B cell (primary cell): ENCODE results near the gene DNAJC16. TPM values are rescaled to one million over a fixed set of nuclear protein-coding genes. Genes with fewer than 3 reads are reported as not detected.

Source experiments
- ATAC-seq: fragments of 200-7000 bp; cut with Tn5 transposase; one replicate; pipeline ENCODE4 v1.10.0; 2021; ENCODE audit warnings: low read depth, mild to moderate bottlenecking, moderate number of reproducible peaks, moderate library complexity
- CTCF ChIA-PET: fragments of 350-600 bp; sonication (Branson Sonifier 250); formaldehyde crosslinking; loops from one replicate; lab custom pipeline; 2021; ENCODE audit warnings: antibody characterized with exemption, inconsistent platforms; lab: Charles Lee
- POLR2A ChIA-PET: fragments of 350-600 bp; sonication (Branson Sonifier 250); formaldehyde crosslinking; loops from one replicate; lab custom pipeline; 2021; ENCODE audit warnings: antibody characterized with exemption; lab: Charles Lee
- DNase-seq: peaks from one replicate; pipeline ENCODE4 v3.0.0; 2013
- H2AFZ ChIP-seq: 2 replicates; pipeline ENCODE4 v1.6.1; 2012; ENCODE audit warnings: mild to moderate bottlenecking, low read depth, low read length; ENCODE audit not compliant: insufficient read depth, poor library complexity, severe bottlenecking
- H3K27ac ChIP-seq, 2 donors: 1 replicate in 1 of 2; 2 replicates in 1 of 2; pipeline ENCODE4 v1.5.1; 2012 to 2013; ENCODE audit warnings: low read length in 2 of 2, mild to moderate bottlenecking in 2 of 2, moderate library complexity in 1 of 2
- H3K27me3 ChIP-seq, 4 experiments: fragments of 200-600 bp in 1 of 4; sonication (generic) in 1 of 4; replicated peaks in 1 of 4; 1 replicate in 2 of 4; 2 replicates in 2 of 4; pipeline versions ENCODE4 v1.6.1 to v1.7.0; 2013 to 2016; ENCODE audit warnings: low read length in 3 of 4, mild to moderate bottlenecking in 2 of 4, mixed read lengths in 1 of 4, moderate library complexity in 1 of 4; ENCODE audit not compliant: insufficient read depth in 4 of 4, control insufficient read depth in 3 of 4; ENCODE audit errors: control extremely low read depth in 1 of 4
- H3K36me3 ChIP-seq, 2 experiments: replicated peaks in 1 of 2; 1 replicate in 1 of 2; 2 replicates in 1 of 2; pipeline versions ENCODE4 v1.6.1 to v1.7.1; 2013; ENCODE audit warnings: low read length in 1 of 2; ENCODE audit not compliant: insufficient read depth in 2 of 2, control insufficient read depth in 1 of 2; ENCODE audit errors: control extremely low read depth in 1 of 2, extremely low read depth in 1 of 2
- H3K4me1 ChIP-seq, 2 donors: fragments of 200-600 bp in 1 of 2; sonication (generic) in 1 of 2; 1 replicate in 1 of 2; 2 replicates in 1 of 2; pipeline versions ENCODE4 v1.5.1 to v1.6.1; 2013 to 2017; ENCODE audit warnings: low read length in 2 of 2; ENCODE audit not compliant: control insufficient read depth in 2 of 2, insufficient read depth in 2 of 2
- H3K4me2 ChIP-seq: replicated peaks from 2 replicates; pipeline ENCODE3; 2012; ENCODE audit warnings: mild to moderate bottlenecking, low read depth, low read length; ENCODE audit not compliant: poor library complexity, severe bottlenecking
- H3K4me3 ChIP-seq, 5 experiments: fragments of 200-600 bp in 1 of 5; sonication (generic) in 1 of 5; 1 replicate in 3 of 5; 2 replicates in 2 of 5; pipeline versions ENCODE4 v1.5.1 to v1.7.0; 2011 to 2016; ENCODE audit warnings: low read length in 4 of 5, mild to moderate bottlenecking in 4 of 5, low read depth in 2 of 5, control low read depth in 1 of 5, moderate library complexity in 1 of 5; ENCODE audit not compliant: insufficient read depth in 1 of 5; ENCODE audit errors: control extremely low read depth in 1 of 5, extremely low read depth in 1 of 5
- H3K79me2 ChIP-seq: fragments of 200-600 bp; sonication (generic); one replicate; pipeline ENCODE4 v1.6.0; 2016; ENCODE audit warnings: low read length; ENCODE audit not compliant: control insufficient read depth, insufficient read depth
- H3K9ac ChIP-seq: fragments of 200-600 bp; sonication (generic); 2 replicates; pipeline ENCODE4 v1.6.1; 2017; ENCODE audit warnings: mild to moderate bottlenecking, low read length, moderate library complexity
- H3K9me3 ChIP-seq, 3 donors: one replicate each; pipeline versions ENCODE4 v1.6.1 to v1.7.1; 2013; ENCODE audit warnings: low read length in 2 of 3; ENCODE audit not compliant: control insufficient read depth in 2 of 3, insufficient read depth in 1 of 3; ENCODE audit errors: control extremely low read depth in 1 of 3
- H4K20me1 ChIP-seq: 2 replicates; pipeline ENCODE4 v1.6.0; 2012; ENCODE audit warnings: mild to moderate bottlenecking, low read length; ENCODE audit not compliant: insufficient read depth, control insufficient read depth, poor library complexity, severe bottlenecking
- H3K27ac Mint-ChIP-seq: one replicate; pipeline ENCODE4 v1.8.0; 2021; ENCODE audit warnings: mixed read lengths
- H3K27me3 Mint-ChIP-seq: one replicate; pipeline ENCODE4 v1.8.0; 2021; ENCODE audit warnings: mixed read lengths
- H3K4me1 Mint-ChIP-seq: one replicate; pipeline ENCODE4 v1.8.0; 2021; ENCODE audit warnings: mixed read lengths
- H3K4me3 Mint-ChIP-seq: one replicate; pipeline ENCODE4 v1.8.0; 2021; ENCODE audit warnings: mixed read lengths
- H3K9me3 Mint-ChIP-seq: one replicate; pipeline ENCODE4 v1.8.0; 2022; ENCODE audit warnings: mixed read lengths; ENCODE audit not compliant: insufficient read depth
- CTCF ChIP-seq: fragments of 200-600 bp; IDR thresholded peaks from one replicate; pipeline ENCODE4 v1.8.0; 2022; ENCODE audit warnings: antibody characterized with exemption, mild to moderate bottlenecking
- EZH2 ChIP-seq: IDR thresholded peaks from 2 replicates; pipeline ENCODE4 v1.6.1; 2012; ENCODE audit warnings: borderline replicate concordance, low read depth, mild to moderate bottlenecking, moderate library complexity, low read length; ENCODE audit not compliant: insufficient read depth, poor library complexity, severe bottlenecking
- WGBS: methylation state at CpG from one replicate; pipeline ENCODE4 v1.1.5; 2013; ENCODE audit warnings: missing lambda C conversion rate; ENCODE audit not compliant: insufficient coverage; 5-methylcytosine and 5-hydroxymethylcytosine counted together
- intact Hi-C: fragments of 100-400 bp; cut with micrococcal nuclease; formaldehyde crosslinking; loops from one replicate; pipeline ENCODE4 v1.10.0; 2022
- polyA plus RNA-seq: library from polyadenylated mRNA; depleted of rRNA; stranded (reverse); fragments of >200 nt; gene quantifications from 2 replicates; pipeline ENCODE4 v1.2.3, GENCODE V29; 2012
- total RNA-seq, 2 donors: library from RNA; stranded (reverse); fragments of 120-200 nt in 1 of 2; gene quantifications; 1 replicate in 1 of 2; 2 replicates in 1 of 2; pipeline versions ENCODE4 v1.2.3 to v1.2.4, GENCODE V29; 2013 to 2022

The DNAJC16 gene
- total and polyA plus RNA-seq, 2 donors (not counting 1 experiment from before 2014, with no cell fraction given): 16.9 to 47.1 TPM

GRCh38 chr1:15524283-15525049 is 2.2 kb upstream of the DNAJC16 start:
- Histone ChIP-seq H4K20me1 (peaks cover 6% of the 10 kb centered on the region), H3K36me3 (no peaks in the 10 kb centered on the region), H2AFZ (peak overlapping the region; percentile 85), H3K4me3 (peak overlapping the region in 4 of 5 experiments; percentile 72 to 91 (median 74)), H3K9me3 (no peaks in the 10 kb centered on the region), H3K79me2 (peaks cover 62% of the 10 kb centered on the region), H3K27ac (peak overlapping the region; percentile 99), H3K4me1 (peaks cover 28 to 34% of the 10 kb centered on the region in 2 donors), H3K9ac (peak overlapping the region; percentile 79), H3K4me2 (peak overlapping the region; percentile 92), H3K27me3 (no peaks in the 10 kb centered on the region)
- ATAC-seq (peak; percentile 65), DNase-seq (peak; percentile 100)
- Mint-ChIP-seq H3K27ac (peak overlapping the region; percentile 99), H3K9me3 (no peaks in the 10 kb centered on the region), H3K4me1 (peaks cover 55% of the 10 kb centered on the region), H3K4me3 (peak overlapping the region; percentile 89), H3K27me3 (no peaks in the 10 kb centered on the region)
- WGBS: under 1% methylated on average over 80 of the region's 88 CpGs
- intact Hi-C loops: loop anchor here (2.0 to 10.0 kb wide), 6 partner anchors 117 to 1120 kb away; partner anchors contain the start of genes CPLANE2, EFHD2, NECAP2 and PLEKHM2
- CTCF ChIA-PET: no interaction called here
- TF ChIP-seq CTCF (no peak), EZH2 (no peak)
- POLR2A ChIA-PET: interaction anchor here (0.6 to 1.3 kb wide), 4 partner anchors 9 to 323 kb away, joined by 3 to 5 read pairs (median 3); partner anchors contain the start of genes DDI2 and SPEN
